ENCODE measurements around the gene SULT1A2. TPM values are rescaled to one million over a fixed set of nuclear protein-coding genes. Genes with fewer than 3 reads are reported as not detected.

SULT1A2 gene
- total RNA-seq, 1 experiment from 2014 or later = not detected

DNA sequence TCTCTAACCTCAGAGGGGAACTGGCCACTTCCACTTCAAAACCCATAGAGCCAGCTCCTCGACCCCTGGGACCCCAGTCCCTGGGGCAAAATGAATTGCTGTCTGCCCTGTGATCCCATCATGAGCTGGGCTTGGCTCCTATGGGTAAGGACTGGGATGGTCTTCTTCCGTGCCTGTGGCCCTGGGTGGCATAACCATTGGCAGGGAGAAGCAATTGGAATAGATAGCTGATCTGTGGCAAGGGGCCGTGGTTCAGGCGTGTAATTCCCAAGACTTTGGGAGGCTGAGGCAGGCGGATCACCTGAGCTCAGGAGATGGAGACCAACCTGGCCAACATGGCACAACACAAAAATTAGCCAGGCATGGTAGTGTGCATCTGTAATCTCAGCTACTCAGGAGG, 4.3 kb downstream of the SULT1A2 start:
- TF ChIP-seq SIN3A (IDR thresholded peaks at IDR 0.05; ENCODE audit: borderline replicate concordance, insufficient read depth, low read depth, low read length) = no peak
- TF ChIP-seq, protein P1, sequence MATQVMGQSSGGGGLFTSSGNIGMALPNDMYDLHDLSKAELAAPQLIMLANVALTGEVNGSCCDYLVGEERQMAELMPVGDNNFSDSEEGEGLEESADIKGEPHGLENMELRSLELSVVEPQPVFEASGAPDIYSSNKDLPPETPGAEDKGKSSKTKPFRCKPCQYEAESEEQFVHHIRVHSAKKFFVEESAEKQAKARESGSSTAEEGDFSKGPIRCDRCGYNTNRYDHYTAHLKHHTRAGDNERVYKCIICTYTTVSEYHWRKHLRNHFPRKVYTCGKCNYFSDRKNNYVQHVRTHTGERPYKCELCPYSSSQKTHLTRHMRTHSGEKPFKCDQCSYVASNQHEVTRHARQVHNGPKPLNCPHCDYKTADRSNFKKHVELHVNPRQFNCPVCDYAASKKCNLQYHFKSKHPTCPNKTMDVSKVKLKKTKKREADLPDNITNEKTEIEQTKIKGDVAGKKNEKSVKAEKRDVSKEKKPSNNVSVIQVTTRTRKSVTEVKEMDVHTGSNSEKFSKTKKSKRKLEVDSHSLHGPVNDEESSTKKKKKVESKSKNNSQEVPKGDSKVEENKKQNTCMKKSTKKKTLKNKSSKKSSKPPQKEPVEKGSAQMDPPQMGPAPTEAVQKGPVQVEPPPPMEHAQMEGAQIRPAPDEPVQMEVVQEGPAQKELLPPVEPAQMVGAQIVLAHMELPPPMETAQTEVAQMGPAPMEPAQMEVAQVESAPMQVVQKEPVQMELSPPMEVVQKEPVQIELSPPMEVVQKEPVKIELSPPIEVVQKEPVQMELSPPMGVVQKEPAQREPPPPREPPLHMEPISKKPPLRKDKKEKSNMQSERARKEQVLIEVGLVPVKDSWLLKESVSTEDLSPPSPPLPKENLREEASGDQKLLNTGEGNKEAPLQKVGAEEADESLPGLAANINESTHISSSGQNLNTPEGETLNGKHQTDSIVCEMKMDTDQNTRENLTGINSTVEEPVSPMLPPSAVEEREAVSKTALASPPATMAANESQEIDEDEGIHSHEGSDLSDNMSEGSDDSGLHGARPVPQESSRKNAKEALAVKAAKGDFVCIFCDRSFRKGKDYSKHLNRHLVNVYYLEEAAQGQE (IDR thresholded peaks at IDR 0.05; ENCODE audit: insufficient read depth in 1 of 2, low read depth in 2 of 2, low read length in 1 of 2) = no peak
- TF ChIP-seq POLR2AphosphoS5 (IDR thresholded peaks at IDR 0.05; ENCODE audit: low read depth, low read length) = no peak
- TF ChIP-seq TCF7L2 (IDR thresholded peaks at IDR 0.05; ENCODE audit: low read depth, low read length) = no peak
- TF ChIP-seq, protein P2, sequence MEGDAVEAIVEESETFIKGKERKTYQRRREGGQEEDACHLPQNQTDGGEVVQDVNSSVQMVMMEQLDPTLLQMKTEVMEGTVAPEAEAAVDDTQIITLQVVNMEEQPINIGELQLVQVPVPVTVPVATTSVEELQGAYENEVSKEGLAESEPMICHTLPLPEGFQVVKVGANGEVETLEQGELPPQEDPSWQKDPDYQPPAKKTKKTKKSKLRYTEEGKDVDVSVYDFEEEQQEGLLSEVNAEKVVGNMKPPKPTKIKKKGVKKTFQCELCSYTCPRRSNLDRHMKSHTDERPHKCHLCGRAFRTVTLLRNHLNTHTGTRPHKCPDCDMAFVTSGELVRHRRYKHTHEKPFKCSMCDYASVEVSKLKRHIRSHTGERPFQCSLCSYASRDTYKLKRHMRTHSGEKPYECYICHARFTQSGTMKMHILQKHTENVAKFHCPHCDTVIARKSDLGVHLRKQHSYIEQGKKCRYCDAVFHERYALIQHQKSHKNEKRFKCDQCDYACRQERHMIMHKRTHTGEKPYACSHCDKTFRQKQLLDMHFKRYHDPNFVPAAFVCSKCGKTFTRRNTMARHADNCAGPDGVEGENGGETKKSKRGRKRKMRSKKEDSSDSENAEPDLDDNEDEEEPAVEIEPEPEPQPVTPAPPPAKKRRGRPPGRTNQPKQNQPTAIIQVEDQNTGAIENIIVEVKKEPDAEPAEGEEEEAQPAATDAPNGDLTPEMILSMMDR (IDR thresholded peaks at IDR 0.05) = no peak
- in situ Hi-C loops (cut with HindIII; ENCODE audit: low pct_unique_long_range_greater_than_20kb, low sequenced_read_pairs) (no loop called here), intact Hi-C loops (cut with micrococcal nuclease; ENCODE audit: unreplicated experiment) (no loop called here)
- H3K4me1 ChIP-seq (ENCODE audit: control insufficient read depth, insufficient read depth, low read length) = no peaks in the 10 kb centered on the region
- H3K9me3 ChIP-seq (ENCODE audit: control insufficient read depth, insufficient read depth, low read depth, low read length) = no peaks in the 10 kb centered on the region
- ATAC-seq = no peak
- no peak overlapping the region for H3K4me3 ChIP-seq (ENCODE audit: low read depth in 2 of 2, low read length in 2 of 2)
- ChIA-PET POLR2A (no interaction called here), CTCF (no interaction called here)
- H3K27ac ChIP-seq (ENCODE audit: low read length) = no peak overlapping the region
- no peaks in the 10 kb centered on the region for H3K36me3 ChIP-seq (ENCODE audit: control insufficient read depth, insufficient read depth, low read length)
- no peak for DNase-seq (ENCODE audit: low read depth, low spot score)
- no peaks in the 10 kb centered on the region for H3K27me3 ChIP-seq (ENCODE audit: control insufficient read depth, insufficient read depth, low read length)
- no TSS peak for BruUV-seq (replicated peaks)

GRCh38 chr16:28591355-28591754, 5.5 kb downstream of the SULT1A2 start:
- BruUV-seq (replicated peaks) = no TSS peak
- no peak overlapping the region for H3K4me3 ChIP-seq (ENCODE audit: low read depth in 2 of 2, low read length in 2 of 2)
- H3K4me1 ChIP-seq (ENCODE audit: control insufficient read depth, insufficient read depth, low read length) = no peaks in the 10 kb centered on the region
- H3K36me3 ChIP-seq (ENCODE audit: control insufficient read depth, insufficient read depth, low read length) = no peaks in the 10 kb centered on the region
- CTCF ChIA-PET = no interaction called here
- H3K27ac ChIP-seq (ENCODE audit: low read length) = no peak overlapping the region
- POLR2A ChIA-PET = no interaction called here
- no peaks in the 10 kb centered on the region for H3K27me3 ChIP-seq (ENCODE audit: control insufficient read depth, insufficient read depth, low read length)
- intact Hi-C loops (cut with micrococcal nuclease; ENCODE audit: unreplicated experiment) (no loop called here), in situ Hi-C loops (cut with HindIII; ENCODE audit: low pct_unique_long_range_greater_than_20kb, low sequenced_read_pairs) (no loop called here)
- TF ChIP-seq, protein P2 (IDR thresholded peaks at IDR 0.05) = no peak
- TF ChIP-seq, protein P1 (IDR thresholded peaks at IDR 0.05; ENCODE audit: insufficient read depth in 1 of 2, low read depth in 2 of 2, low read length in 1 of 2) = no peak
- TF ChIP-seq SIN3A (IDR thresholded peaks at IDR 0.05; ENCODE audit: borderline replicate concordance, insufficient read depth, low read depth, low read length) = no peak
- TF ChIP-seq POLR2AphosphoS5 (IDR thresholded peaks at IDR 0.05; ENCODE audit: low read depth, low read length) = no peak
- TF ChIP-seq TCF7L2 (IDR thresholded peaks at IDR 0.05; ENCODE audit: low read depth, low read length) = no peak
- DNase-seq (ENCODE audit: low read depth, low spot score) = no peak
- H3K9me3 ChIP-seq (ENCODE audit: control insufficient read depth, insufficient read depth, low read depth, low read length) = no peaks in the 10 kb centered on the region
- no peak for ATAC-seq

All from Panc1 (cell line).